Measurements from ENCODE around the gene UNC93B1.

UNC93B1 gene

DNA sequence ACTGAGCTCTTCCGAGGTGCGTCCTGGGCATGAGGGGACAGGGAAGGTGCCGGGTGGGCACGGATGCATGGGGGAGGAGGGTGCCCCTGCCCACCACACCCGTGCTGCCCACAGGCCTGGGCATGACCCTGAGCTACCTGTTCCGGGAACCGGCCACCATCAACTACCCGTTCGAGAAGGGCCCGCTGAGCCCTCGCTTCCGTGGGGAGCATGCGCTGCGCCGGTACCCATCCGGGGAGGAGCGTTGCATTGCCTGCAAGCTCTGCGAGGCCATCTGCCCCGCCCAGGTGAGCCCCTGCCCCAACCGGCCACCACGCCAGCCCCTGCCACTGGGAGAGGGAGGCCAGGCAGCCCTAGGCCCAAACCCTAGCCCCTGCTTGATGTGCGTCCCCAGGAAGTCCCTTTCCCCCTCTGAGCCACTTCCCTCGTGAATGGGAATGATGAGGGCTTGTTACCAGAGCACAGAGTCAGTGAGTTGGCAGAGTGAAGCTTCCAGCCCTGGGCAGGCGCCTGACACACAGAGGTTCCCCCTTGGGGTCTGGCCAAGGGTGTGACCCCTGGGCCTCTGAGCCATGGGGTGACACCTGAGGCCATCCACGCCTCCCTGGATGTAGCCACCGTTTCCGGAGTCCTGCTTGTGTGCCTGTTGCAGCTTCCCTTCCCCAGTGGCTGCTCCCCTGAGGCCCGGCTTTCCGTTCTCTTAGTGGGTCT is 29.3 kb upstream of the UNC93B1 start:
- no peak for TF ChIP-seq CTCF (IDR thresholded peaks at IDR 0.05)
- Histone ChIP-seq H3K4me1 (ENCODE audit: control insufficient read depth in 1 of 2, insufficient read depth in 1 of 2, low read depth in 1 of 2, low read length in 1 of 2) (peaks cover 65 to 73% of the 10 kb centered on the region in 2 experiments), H3K27me3 (no peaks in the 10 kb centered on the region), H3K36me3 (peaks cover 7% of the 10 kb centered on the region), H3K4me3 (ENCODE audit: low read depth in 1 of 2, low read length in 1 of 2) (no peak overlapping the region), H3K27ac (no peak overlapping the region), H3K9me3 (no peaks in the 10 kb centered on the region)

GRCh38 chr11:68032003-68032402 is 28.1 kb upstream of the UNC93B1 start:
- Histone ChIP-seq H3K27ac (no peak overlapping the region), H3K4me3 (ENCODE audit: low read depth in 1 of 2, low read length in 1 of 2) (no peak overlapping the region)
- TF ChIP-seq CTCF (IDR thresholded peaks at IDR 0.05): no peak

GRCh38 chr11:68031144-68031464 is 27.2 kb upstream of the UNC93B1 start:
- peak overlapping the region; percentile 93 for H3K4me3 ChIP-seq (ENCODE audit: low read depth in 1 of 2, low read length in 1 of 2)
- no peaks in the 10 kb centered on the region for H3K27me3 ChIP-seq
- peak overlapping the region; percentile 85 for H3K27ac ChIP-seq
- H3K4me1 ChIP-seq (ENCODE audit: control insufficient read depth in 1 of 2, insufficient read depth in 1 of 2, low read depth in 1 of 2, low read length in 1 of 2): peaks cover 47 to 57% of the 10 kb centered on the region in 2 experiments
- no peak for TF ChIP-seq CTCF (IDR thresholded peaks at IDR 0.05)
- H3K36me3 ChIP-seq: peaks cover 28% of the 10 kb centered on the region
- H3K9me3 ChIP-seq: no peaks in the 10 kb centered on the region

More at GRCh38 chr11:68032003-68032402, 28.1 kb upstream of the UNC93B1 start:
- Histone ChIP-seq H3K9me3 (no peaks in the 10 kb centered on the region), H3K27me3 (no peaks in the 10 kb centered on the region), H3K36me3 (peaks cover 19% of the 10 kb centered on the region), H3K4me1 (ENCODE audit: control insufficient read depth in 1 of 2, insufficient read depth in 1 of 2, low read depth in 1 of 2, low read length in 1 of 2) (peaks cover 56 to 66% of the 10 kb centered on the region in 2 experiments)

DNA sequence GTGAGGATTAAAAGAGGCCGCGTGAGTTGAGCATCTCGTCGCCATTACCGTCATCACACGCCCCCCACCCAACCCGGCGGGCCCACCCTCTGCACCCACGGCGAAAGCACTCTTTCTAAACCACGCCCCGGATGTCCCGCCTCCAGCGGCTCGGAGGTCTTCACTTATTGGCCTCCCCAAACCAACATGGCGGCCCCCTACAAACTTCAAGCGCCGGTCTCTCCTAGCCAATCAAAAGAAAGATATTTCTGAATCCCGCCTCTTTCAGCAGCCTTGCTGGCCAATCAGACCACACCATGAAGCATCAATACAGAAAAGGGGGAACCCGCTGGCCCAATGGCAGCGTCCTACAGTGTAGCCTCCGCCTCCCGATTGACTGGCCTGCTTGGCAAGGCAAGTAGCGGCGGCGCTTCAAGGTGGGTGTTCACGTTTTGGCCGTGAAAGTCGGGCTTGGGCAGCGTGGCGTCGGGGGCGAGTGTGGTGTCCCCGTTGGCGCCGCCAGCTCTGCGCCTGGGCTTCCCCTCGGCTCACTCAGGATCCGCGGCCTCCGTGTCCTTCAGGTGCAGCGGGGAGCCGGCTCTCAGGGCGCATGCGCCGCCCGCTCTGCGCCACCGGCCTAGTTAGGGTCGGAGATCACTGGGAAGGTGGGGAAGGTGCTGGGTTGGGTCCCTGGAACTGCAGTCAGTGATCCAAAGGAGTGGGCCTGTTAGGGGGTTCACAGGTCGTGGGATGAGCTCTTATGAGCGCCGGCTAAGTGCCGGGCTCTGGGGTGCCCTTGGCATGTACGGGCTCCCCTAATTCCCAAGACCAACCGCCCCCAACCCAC is 26.6 kb upstream of the UNC93B1 start, which contains the start of gene NDUFS8:
Gene NDUFS8 (plus strand): TSS at position 364 of the 826 bp plus-strand sequence. CDS start 1,471 bp downstream, outside the sequence.
- H3K4me3 ChIP-seq (ENCODE audit: low read depth in 1 of 2, low read length in 1 of 2): peak within 1 kb of the TSS; percentile 93
- peak within 1 kb of the TSS; percentile 85 for H3K27ac ChIP-seq
- H3K27me3 ChIP-seq: no peaks in the 10 kb centered on the region
- peaks cover 33% of the 10 kb centered on the region for H3K36me3 ChIP-seq
- peaks cover 41 to 51% of the 10 kb centered on the region in 2 experiments for H3K4me1 ChIP-seq (ENCODE audit: control insufficient read depth in 1 of 2, insufficient read depth in 1 of 2, low read depth in 1 of 2, low read length in 1 of 2)
- H3K9me3 ChIP-seq: no peaks in the 10 kb centered on the region
- TF ChIP-seq CTCF (IDR thresholded peaks at IDR 0.05): no peak

DNA sequence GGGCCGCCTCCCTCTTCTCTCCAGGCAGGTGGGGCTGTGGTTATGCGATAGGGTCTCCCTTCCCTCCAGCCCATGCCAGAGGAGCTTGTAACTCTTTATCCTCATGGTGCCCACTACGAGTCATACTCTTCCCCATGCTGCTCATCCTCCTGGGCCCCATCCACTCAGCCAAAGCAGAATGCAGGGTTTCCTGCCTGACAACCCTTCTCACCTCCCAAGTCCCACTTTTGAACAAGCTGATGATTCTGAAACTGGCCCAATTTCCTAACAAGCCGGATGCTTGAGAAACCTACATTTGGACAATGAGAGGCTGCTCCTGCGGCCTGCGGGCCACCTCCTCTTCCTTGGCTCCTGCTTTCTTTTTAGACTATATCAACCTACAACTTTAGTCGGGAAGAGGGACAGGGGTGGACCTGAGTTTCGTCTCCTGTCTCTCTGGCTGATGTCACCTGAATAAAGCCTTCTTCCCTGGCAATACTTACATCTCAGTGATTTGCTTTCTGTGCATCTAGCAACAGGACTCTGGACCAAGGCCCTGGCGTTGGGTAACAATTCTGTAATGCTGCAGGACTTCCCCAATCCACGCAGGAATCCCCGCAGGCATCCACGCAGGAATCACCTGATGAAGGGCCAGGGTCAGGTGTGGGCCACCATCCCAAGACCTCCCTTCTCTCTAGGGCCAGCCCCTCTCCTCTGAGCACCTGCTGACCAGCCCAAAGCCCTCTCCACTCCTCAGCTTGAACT is 25.1 kb upstream of the UNC93B1 start:
- TF ChIP-seq CTCF (IDR thresholded peaks at IDR 0.05): no peak
- Histone ChIP-seq H3K4me3 (ENCODE audit: low read depth in 1 of 2, low read length in 1 of 2) (no peak overlapping the region), H3K27ac (peak overlapping the region; percentile 85), H3K4me1 (ENCODE audit: control insufficient read depth in 1 of 2, insufficient read depth in 1 of 2, low read depth in 1 of 2, low read length in 1 of 2) (peaks cover 35 to 38% of the 10 kb centered on the region in 2 experiments), H3K9me3 (no peaks in the 10 kb centered on the region), H3K27me3 (no peaks in the 10 kb centered on the region), H3K36me3 (peaks cover 49% of the 10 kb centered on the region)
